HT-29 (cell line): ENCODE data around the gene TBRG1. TPM values are rescaled to one million over a fixed set of nuclear protein-coding genes. Genes with fewer than 3 reads are reported as not detected.

Experiments
- DNase-seq: peaks from one replicate; pipeline ENCODE4 v3.0.0-alpha.2; 2015; ENCODE audit warnings: low spot score
- total RNA-seq: library from RNA; depleted of rRNA; stranded (reverse); fragments of >200 nt; shearing (Covaris generic); gene quantifications from 2 replicates; pipeline ENCODE4 v1.2.3, GENCODE V29; 2014

TBRG1 gene
- total RNA-seq, 1 experiment from 2014 or later = 45.8 TPM

- no peak for DNase-seq
Measured at GRCh38 chr11:124612567-124613246, 10.0 kb upstream of the TBRG1 start.

DNA sequence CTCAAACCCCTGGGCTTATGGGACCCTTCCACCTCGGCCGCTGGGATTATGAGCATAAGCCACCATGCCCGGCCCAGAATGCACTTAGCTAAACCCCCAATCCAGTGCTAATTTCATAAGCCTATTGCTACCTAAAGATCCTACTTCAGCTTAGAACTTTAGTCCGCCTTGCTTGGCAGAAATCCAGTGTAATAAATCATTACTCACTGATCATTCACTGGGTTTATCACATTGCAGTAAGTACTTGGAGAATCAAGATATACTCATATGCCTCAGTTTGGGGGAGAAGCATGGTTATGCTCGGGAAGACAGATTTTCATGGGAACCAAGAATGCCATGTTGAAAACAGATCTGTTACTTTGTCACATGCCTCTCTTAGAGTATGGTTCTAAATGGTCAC is 3.8 kb upstream of the TBRG1 start:
- DNase-seq = no peak

GRCh38 chr11:124623861-124624525 is 1.3 kb downstream of the TBRG1 start:
- no peak for DNase-seq

- no peak for DNase-seq
Measured at GRCh38 chr11:124625504-124626168, 3.0 kb downstream of the TBRG1 start.

GRCh38 chr11:124627546-124627945 is 4.9 kb downstream of the TBRG1 start:
- DNase-seq = no peak

DNA sequence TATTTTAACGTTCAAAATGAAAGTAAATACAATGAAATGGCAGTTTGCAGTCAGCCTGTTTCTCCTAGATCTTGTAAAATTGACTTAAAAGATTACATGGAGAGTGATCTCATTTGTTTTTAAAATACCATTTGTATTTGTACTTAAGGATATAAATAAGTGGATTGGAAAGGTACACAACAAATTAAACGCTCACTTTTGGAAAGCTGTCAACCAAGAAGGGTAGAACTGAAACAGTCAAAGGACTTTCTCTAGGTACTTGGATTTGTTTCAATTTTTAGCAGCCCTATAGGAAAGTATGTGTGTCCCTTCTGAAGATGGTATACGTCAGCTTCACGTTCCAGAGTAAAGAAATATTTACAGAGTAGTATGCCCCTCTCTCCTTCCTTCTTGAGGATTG is 7.3 kb downstream of the TBRG1 start:
- DNase-seq = no peak

GRCh38 chr11:124633355-124633754 is 10.7 kb downstream of the TBRG1 start:
- DNase-seq = peak; percentile 34

- no peak for DNase-seq
Measured at GRCh38 chr11:124635932-124636331, 13.3 kb downstream of the TBRG1 start.

- DNase-seq = no peak
Measured at GRCh38 chr11:124638500-124638899, 15.8 kb downstream of the TBRG1 start.

DNA sequence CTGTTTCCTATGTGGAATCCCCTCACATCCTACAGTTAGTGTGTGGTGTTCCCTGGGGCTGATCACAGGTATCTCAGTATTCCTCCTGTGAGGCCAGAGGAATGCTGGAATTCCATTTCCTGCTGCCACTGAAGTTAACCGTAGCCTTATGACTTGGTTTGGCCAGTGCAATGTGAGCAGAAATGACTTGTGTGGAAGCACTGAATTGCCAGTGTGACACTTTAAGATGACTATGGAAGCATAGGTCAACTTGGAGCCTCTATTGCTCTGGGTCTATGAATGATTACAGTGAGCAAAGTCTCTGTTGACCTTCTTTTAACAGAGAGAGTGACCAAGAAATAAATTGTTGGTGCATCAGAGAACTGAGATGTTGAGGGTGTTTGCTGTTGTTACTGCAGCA is 16.5 kb downstream of the TBRG1 start:
- no peak for DNase-seq

DNA sequence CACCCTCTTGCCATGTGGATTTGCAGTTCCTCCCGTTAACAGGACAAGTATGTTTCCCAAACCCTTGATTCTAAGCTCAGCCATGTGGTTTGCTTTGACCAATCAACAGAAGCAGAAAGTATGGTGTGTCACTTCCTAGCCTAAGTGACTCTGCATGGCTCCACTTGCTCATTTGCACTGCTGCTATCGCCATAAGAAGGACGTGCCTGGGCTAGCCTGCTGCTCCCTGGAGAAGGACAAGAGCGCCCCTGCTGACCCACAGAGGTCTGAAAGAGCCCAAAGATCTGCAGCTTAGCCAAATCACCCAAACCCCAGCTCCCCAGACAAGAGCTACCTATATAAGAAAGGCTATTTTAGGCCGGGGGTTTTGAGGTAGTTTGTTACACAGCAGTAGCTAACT is 18.0 kb downstream of the TBRG1 start:
- no peak for DNase-seq

DNA sequence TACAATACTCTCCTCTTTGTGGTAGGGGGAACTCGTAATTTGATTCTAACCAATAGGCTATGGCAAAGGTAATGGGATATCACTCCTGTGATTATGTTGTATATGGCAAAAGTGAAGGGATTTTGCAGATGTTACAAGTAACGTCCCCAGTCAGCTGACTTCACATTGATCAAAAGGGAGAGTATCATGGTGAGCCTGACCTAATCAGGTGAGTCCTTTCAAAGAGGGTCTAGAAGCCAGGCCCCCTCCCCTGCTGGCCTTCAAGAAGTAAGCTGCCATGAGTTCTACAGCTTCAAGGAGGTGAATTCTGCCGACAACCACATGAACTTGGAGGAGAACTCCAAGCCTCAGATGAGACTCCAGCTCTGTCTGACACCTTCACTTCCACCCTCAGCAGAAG is 20.0 kb downstream of the TBRG1 start:
- DNase-seq = no peak

DNA sequence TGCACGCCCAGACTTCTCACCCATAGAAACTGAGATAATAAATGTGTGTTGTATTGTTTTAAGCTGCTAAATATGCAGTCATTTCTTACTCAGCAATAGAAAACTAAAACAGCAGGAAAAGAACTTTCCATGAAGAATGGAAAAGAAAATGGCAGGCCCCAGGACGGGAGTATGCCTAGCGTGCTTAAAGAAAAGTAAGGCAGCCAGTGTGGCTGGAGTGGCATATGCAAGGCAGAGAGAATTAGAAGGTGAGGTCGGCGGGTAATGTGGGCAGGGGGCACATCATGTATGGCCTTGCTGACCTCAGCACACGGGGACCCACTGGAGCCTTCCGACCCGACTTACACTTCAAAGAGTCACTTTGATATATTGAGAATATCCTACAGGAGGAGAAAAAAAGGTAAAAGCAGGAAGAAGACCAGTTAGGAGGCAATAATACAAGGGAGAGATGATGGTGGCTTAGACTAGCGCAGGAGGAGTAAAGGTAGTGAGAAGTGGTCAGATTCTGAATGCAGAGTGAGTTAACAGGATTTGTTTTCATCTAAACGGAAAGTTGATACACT is 20.5 kb downstream of the TBRG1 start:
- DNase-seq = no peak

GRCh38 chr11:124643605-124644425 is 21.2 kb downstream of the TBRG1 start:
- no peak for DNase-seq

DNA sequence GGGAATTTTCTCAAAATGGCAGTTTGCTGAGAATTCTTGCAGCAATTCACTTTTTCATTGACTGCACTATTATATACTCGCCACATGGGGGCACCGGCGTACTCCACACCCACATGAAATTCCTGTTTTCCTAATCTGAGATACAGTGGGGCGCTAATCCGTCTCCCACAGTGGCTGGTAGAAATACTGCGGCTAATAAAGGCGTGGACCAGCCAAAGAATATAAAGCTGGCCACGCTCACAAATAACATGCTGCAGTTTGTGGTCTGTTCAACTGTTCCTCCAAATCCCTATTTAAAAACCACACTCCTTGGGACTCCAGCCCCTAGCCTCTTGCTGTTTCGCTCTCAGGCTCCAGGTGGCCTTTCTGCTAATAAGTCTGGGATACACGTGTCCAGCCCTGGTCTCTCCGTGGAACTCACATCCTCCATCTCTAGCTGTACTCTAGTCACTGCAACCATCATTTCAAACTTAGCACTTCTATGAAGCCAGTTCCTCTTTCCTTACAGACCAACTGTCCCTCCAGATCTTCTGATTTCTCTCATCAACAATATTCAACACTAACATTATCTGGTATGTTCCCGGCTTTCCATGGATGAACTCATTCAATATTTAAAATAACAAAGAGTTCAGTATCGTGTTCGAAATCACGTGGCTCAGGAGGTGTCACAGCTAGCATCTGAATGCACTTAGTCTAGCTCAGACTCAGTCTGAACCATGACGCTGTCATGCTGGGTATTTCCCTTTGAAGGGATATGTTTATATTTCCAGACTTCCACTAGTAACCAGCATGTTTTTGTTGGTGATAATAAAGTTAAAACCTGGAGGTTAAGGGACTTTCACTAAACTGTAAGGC is 22.0 kb downstream of the TBRG1 start:
- peak; percentile 86 for DNase-seq

GRCh38 chr11:124646148-124646547 is 23.5 kb downstream of the TBRG1 start:
- no peak for DNase-seq

DNA sequence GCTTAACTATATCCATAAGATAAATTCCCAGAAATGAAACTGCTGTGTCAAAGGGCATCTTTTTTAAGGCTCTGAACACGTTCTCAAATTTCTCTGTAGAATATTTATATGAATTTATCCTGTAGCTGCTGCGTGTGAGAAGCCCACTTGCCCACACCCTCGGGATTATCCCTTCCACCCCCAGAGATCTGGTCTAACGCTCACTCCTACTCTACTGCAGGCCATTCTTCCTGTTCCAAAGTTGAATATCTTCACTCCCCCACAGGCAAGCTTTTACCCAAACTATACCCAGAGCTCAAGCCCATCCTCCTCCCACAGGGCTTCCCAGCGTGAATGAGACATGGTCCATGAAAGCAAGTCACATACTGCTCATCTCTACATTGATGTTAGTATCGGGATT is 25.9 kb downstream of the TBRG1 start:
- DNase-seq = no peak

GRCh38 chr11:124656774-124657630 is 34.3 kb downstream of the TBRG1 start:
- no peak for DNase-seq

DNA sequence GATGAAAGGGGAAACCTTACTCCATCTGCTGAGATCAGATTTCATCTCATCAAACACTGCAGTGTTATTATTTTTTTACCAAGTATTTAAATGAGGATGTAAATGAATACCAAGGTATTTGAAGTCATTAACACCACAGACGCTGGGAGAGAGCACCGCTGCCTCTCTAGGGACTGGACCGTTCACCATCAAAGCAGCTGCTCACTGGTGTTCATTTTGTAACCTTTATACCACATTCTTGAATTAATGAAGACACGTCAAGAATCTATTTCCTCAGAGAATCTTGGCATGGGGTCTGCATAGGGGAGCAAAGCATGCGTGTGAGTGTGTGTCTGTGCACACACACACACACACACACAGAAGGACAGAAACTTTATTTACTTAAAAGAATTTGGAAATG is 35.2 kb downstream of the TBRG1 start:
- no peak for DNase-seq

- DNase-seq = no peak
Measured at GRCh38 chr11:124658501-124658900, 35.8 kb downstream of the TBRG1 start.
